ENCODE measurements around the gene GABPA.
A peak's percentile ranks its signal among the peaks of the same experiment; 100 is the strongest.
"Not testable (repeated sequence)": the region's sequence is repeated elsewhere in the genome, so short reads cannot be mapped to it uniquely, and the experiment has no call there.

GABPA gene

GRCh38 chr21:25734904-25735645, at the start of gene GABPA, which contains the start of gene ATP5PF:
Gene GABPA, plus strand, starts transcription at chr21:25734972. Its CDS starts 6,627 bp downstream, at chr21:25741599.
Gene ATP5PF, minus strand, starts transcription at chr21:25734904. Its CDS starts 5,110 bp downstream, at chr21:25729794.
- DNase-seq: peak; percentile 97

DNA sequence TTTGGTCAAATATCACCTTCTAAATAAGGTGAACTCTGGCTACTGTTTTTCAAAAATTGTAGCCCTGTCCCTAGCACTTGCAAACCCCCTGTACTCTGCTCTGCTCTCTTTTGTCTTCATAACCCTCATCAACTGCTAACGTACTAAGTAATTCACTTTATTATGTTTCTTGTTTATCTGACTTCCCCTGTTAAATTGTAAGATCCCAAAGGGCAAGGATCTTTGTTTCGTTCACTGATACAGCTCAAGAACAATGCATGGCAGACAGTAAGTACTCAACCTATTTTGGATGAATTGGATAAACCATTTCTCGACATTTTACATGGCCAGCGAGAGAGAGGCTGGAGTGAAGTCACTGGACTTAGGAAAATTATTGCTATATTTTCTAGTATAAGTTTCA, 47.0 kb upstream of the GABPA start:
- DNase-seq: no peak

DNA sequence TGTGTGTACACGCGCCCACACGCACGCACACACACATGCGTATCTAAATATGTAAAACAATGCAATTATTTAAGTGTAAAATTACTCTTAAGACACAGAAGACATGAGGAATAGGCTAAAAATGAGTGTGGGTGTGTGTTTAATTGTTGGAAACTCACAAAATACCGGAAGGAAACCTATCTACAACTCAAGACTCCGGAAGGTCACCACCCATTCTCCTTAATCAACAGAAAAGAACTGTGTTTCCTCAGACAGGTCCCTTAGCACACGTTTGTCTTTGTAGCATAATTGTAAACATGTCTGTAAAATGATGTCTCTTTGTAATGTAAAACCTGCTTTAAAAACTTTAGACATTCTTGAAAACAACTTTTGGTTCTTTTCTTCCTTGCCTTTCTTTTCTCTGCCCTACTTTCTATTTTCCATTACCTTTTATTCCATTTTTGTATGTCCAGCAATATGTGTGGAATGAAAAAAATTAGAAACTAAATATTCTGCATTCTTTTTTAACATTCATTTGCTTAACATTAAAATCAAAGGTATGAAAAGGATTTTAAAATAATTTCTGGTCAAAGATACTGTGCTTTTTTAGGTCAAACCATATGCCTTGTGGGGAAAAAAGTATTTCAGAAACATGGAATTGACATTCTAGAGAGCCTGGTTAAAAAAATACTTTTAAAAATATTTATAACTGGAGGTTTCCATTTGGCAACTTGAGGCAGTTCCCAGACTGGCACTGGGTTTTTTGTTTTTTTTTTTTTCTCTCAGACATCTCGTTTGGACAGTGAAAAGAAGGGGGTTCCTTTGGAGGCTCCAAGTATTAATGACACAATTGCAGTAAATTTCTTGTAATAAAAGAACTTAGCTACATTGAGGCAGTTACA, 46.3 kb upstream of the GABPA start:
- no peak for DNase-seq

- no peak for DNase-seq
Measured at GRCh38 chr21:25689226-25689625, 45.5 kb upstream of the GABPA start.

GRCh38 chr21:25691976-25692375, 42.8 kb upstream of the GABPA start:
- no peak for DNase-seq

DNA sequence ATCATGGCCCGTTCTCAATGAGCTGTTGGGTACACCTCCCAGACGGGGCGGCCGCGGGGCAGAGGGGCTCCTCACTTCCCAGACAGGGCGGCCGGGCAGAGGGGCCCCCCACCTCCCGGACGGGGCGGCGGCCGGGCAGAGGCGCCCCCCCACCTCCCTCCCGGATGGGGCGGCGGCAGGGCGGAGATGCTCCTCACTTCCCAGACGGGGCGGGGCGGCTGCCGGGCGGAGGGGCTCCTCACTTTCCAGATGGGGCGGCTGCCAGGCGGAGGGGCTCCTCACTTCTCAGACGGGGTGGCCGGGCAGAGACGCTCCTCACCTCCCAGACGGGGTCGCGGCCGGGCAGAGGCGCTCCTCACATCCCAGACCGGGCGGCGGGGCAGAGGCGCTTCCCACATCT, 39.3 kb upstream of the GABPA start:
- DNase-seq: not testable (repeated sequence)

DNA sequence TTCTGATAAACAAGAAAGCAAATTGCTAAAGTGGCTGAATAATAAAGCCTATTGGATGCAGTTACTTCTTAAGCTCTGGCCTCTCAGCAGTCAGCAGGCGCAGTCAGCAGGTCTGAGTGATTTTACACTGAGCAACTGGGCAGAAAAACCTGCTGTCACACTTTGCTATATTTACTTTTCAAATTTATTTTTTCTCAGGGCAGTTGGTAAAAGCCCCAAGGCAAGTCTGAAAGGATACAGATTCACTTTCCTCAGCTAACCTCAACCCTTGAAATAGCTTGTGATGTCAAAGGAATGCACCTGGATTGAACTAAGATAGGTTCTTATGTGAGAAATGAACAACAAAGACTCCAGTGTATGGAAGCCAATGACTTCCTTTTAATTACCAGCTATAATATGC, 34.0 kb upstream of the GABPA start:
- no peak for DNase-seq

DNA sequence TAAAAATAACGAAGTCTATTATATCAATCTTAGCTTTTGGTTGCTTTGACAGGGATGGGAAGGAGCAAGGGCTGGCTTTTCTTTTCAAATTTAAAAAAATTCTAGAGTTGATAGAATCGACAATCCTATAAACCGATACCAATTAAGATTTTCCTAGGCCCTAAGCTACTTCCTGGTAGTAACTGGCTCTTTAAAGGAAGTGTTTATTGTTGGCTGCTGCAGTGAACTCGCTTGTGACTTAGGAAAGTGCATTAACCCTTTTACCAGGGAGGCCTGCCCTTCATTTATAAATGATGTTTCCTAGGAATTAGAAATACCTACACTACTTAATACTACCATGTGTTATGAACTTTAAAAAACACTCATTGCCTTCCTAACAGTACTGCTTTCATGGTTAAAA, 33.2 kb upstream of the GABPA start:
- DNase-seq: no peak

GRCh38 chr21:25708467-25709065, 26.2 kb upstream of the GABPA start:
- DNase-seq: peak; percentile 42

GRCh38 chr21:25709684-25710265, 25.0 kb upstream of the GABPA start:
- no peak for DNase-seq

- DNase-seq: no peak
Measured at GRCh38 chr21:25710550-25710949, 24.2 kb upstream of the GABPA start.

GRCh38 chr21:25714066-25714465, 20.7 kb upstream of the GABPA start:
- not testable (repeated sequence) for DNase-seq

- DNase-seq: no peak
Measured at GRCh38 chr21:25717491-25718147, 17.2 kb upstream of the GABPA start.

DNA sequence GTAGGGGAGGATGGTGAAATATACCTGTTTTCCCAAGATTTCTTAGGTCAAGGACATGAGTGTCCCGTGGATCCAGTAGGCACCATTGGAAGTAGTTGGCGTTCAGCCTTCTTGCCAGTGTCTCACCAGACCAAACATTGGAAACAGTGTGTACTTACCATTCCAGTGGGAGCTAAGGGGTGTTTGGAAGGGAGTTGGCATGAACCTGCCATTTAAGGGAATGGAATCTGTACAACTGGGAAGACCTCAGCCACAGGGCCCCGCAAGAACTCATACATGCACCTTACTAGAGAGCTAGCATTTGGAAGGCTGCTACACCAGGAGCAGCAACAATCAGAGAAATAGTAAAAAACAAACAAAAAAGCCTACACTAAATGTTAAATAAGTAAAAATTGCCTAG, 12.8 kb upstream of the GABPA start:
- DNase-seq: no peak

DNA sequence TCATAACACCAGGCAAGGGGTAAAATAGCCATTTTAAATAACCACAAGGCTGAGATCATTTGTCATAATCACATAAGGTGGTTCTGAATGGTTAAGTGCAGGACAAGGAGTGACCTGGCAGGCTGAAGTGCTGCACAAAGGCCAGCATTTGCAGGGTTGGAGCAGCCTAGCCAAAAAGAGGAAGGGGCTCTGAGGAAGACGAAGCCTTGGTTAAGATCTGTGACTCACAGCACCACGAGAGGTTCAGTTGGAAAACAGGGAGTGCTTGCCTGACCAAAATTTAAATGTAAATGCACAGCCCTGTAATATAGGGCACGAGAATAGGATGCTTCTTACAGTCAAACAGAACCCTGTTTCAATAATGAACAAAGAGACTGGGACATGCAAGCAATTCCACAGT, 12.1 kb upstream of the GABPA start:
- DNase-seq: no peak

DNA sequence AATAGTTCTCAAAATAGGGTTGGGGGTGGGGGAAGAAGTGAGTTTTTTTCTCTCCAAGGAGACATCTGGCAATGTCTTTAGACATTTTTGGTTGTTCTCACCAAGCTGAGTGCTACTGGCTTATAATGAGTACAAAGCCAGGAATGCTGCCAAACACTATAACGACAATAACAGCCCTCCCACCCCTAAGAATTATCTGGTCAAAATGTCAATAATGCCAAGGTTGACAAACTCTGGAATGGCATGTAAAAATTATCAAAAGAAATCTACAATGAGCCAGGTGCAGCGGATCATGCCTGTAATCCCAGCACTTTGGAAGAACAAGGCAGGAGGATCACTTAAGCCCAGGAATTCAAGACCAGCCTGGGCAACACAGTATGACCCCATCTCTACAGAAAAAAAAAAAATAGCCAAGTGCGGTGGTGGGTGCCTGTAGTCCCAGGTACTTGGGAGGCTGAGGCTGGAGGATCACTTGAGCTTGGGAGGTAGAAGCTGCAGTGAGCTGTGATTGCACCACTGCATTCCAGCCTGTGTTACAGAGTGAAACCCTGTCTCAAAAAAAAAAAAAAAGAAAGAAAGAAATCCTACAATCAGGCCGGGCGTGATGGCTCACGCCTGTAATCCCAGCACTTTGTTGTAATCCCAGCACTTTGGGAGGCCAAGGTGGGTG, 2.5 kb upstream of the GABPA start:
- DNase-seq: peak; percentile 1

DNA sequence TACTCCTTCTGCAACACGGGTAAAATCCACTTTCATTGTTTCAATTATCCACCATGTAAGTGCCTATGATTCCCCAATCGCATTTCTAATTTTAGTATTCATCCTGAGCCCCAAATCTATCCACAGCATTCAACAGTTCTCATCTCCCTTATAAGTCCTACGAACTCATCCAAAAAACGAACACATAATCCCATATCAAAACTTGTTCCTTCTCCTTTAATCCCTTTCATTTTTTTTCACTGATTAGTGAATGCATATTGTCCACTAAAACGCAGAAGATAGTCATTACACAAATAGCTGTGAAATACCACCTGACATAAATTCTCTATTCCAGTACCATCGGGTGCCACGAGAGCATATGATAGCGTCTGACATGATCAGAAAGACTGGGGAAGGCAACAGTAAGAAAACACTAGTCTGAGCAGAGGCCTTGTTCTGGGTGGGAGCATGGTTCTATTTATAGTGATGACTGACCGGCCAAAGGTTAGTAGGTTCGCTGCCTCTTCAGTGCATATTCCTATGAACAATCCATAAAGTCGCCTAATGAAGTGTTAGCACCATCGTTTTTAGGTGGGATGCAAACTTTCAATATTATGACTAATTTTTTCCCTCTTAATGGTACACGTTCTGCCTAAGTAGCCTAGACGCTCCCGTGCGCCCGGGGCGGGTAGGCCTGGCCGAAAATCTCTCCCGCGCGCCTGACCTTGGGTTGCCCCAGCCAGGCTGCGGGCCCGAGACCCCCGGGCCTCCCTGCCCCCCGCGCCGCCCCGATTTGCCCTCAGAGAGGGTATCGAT, 716 bp upstream of the GABPA start:
- DNase-seq: peak; percentile 56

DNA sequence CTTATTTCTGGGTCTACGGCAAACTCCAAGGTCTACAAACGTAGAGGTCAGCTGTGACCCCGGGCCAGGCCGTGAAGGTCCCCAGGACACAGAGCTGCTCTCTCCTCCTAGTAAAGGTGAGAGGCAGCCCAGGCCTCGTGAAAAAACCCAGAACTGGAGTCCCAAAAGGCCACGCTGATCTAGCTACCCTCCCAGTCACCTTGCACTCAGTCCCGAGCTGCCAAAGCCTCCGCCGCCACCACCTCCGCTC, 193 bp upstream of the GABPA start:
- no peak for DNase-seq

- DNase-seq: peak; percentile 88
Measured at GRCh38 chr21:25735646-25736597, 1.1 kb downstream of the GABPA start.

DNA sequence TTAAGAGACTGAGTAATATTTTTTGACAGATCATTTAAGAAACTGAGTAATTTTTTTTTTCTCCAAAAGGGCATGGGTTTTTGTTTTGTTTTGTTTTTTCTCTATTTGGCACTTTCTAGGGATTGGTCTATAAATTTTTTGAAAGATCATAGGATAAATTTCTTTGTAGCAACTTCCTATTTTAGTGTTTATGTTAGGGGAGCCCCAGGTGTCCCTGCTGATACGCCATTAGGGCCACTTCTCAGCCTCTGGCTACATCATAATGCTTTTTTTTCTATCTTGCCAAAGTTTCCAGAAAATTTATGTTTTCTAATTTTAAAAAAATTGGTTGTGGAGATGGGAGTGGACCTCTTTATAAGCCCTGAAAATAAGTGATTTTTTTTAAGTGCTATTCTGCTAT, 2.6 kb downstream of the GABPA start:
- DNase-seq: no peak

Measured in midbrain (tissue), 1 donor.